H9 (cell line): Measurements from ENCODE around the gene DUSP6. TPM values are rescaled to one million over a fixed set of nuclear protein-coding genes. Genes with fewer than 3 reads are reported as not detected.

Experiments
- DNase-seq: peaks from one replicate; pipeline ENCODE4 v3.0.0-alpha.2; 2017
- H2AFZ ChIP-seq: one replicate; pipeline ENCODE4 v1.6.1; 2013; ENCODE audit warnings: mild to moderate bottlenecking, low read length, control low read depth, moderate library complexity
- H2AK5ac ChIP-seq: 2 replicates; pipeline ENCODE4 v1.6.1; 2013; ENCODE audit warnings: low read length, control low read depth, mixed read lengths; ENCODE audit not compliant: insufficient read length
- H2BK120ac ChIP-seq: one replicate; pipeline ENCODE4 v1.6.1; 2013; ENCODE audit warnings: low read depth, mild to moderate bottlenecking, low read length, control low read depth, inconsistent platforms; ENCODE audit not compliant: poor library complexity, severe bottlenecking
- H2BK12ac ChIP-seq: 2 replicates; pipeline ENCODE4 v1.6.1; 2013; ENCODE audit warnings: low read length, control low read depth, mixed read lengths, low read depth; ENCODE audit not compliant: insufficient read length
- H2BK15ac ChIP-seq: 2 replicates; pipeline ENCODE4 v1.6.1; 2013; ENCODE audit warnings: low read depth, low read length, control low read depth
- H2BK20ac ChIP-seq: one replicate; pipeline ENCODE4 v1.6.1; 2013; ENCODE audit warnings: low read depth, mild to moderate bottlenecking, low read length, control low read depth, inconsistent platforms; ENCODE audit not compliant: poor library complexity, severe bottlenecking
- H2BK5ac ChIP-seq: 2 replicates; pipeline ENCODE4 v1.6.1; 2013; ENCODE audit warnings: low read length, control low read depth, mixed read lengths; ENCODE audit not compliant: insufficient read length
- H3K14ac ChIP-seq: 2 replicates; pipeline ENCODE4 v1.6.1; 2013; ENCODE audit warnings: low read length, control low read depth; ENCODE audit not compliant: insufficient read depth
- H3K18ac ChIP-seq: 2 replicates; pipeline ENCODE4 v1.6.1; 2013; ENCODE audit warnings: low read depth, mild to moderate bottlenecking, mixed read lengths, low read length, control low read depth; ENCODE audit not compliant: insufficient read length
- H3K23ac ChIP-seq: 2 replicates; pipeline ENCODE4 v1.6.1; 2013; ENCODE audit warnings: low read length, control low read depth, mixed read lengths, low read depth; ENCODE audit not compliant: insufficient read length
- H3K23me2 ChIP-seq: 2 replicates; pipeline ENCODE4 v1.6.1; 2013; ENCODE audit warnings: low read depth, mild to moderate bottlenecking, mixed read lengths, low read length, control low read depth; ENCODE audit not compliant: insufficient read length, poor library complexity, severe bottlenecking
- H3K27ac ChIP-seq: 2 replicates; pipeline ENCODE4 v1.5.1; 2013; ENCODE audit warnings: low read length, control low read depth, mixed read lengths, low read depth; ENCODE audit not compliant: insufficient read length
- H3K27me3 ChIP-seq: 2 replicates; pipeline ENCODE4 v1.6.1; 2013; ENCODE audit warnings: low read length, control low read depth, inconsistent platforms; ENCODE audit not compliant: insufficient read depth
- H3K4ac ChIP-seq: 2 replicates; pipeline ENCODE4 v1.6.1; 2013; ENCODE audit warnings: low read depth, mild to moderate bottlenecking, control low read depth, inconsistent platforms, low read length, moderate library complexity
- H3K4me1 ChIP-seq: 2 replicates; pipeline ENCODE4 v1.6.1; 2013; ENCODE audit warnings: low read length, control low read depth, inconsistent platforms; ENCODE audit not compliant: insufficient read depth
- H3K4me2 ChIP-seq: 2 replicates; pipeline ENCODE4 v1.6.1; 2013; ENCODE audit warnings: low read length, control low read depth, mixed read lengths; ENCODE audit not compliant: insufficient read length, insufficient read depth
- H3K56ac ChIP-seq: 2 replicates; pipeline ENCODE4 v1.6.1; 2013; ENCODE audit warnings: low read depth, mild to moderate bottlenecking, mixed read lengths, low read length, control low read depth; ENCODE audit not compliant: insufficient read length
- H3K79me1 ChIP-seq: 2 replicates; pipeline ENCODE4 v1.6.1; 2013; ENCODE audit warnings: low read depth, mild to moderate bottlenecking, moderate library complexity, low read length, control low read depth, inconsistent platforms; ENCODE audit not compliant: insufficient read depth, poor library complexity, severe bottlenecking
- H3K79me2 ChIP-seq: 2 replicates; pipeline ENCODE4 v1.6.1; 2013; ENCODE audit warnings: low read length, control low read depth, inconsistent platforms; ENCODE audit not compliant: insufficient read depth
- H3K9ac ChIP-seq: 2 replicates; pipeline ENCODE4 v1.6.1; 2013; ENCODE audit warnings: low read length, control low read depth, mixed read lengths; ENCODE audit not compliant: insufficient read length; ENCODE audit errors: extremely low read depth
- H3K9me3 ChIP-seq: one replicate; pipeline ENCODE4 v1.6.1; 2013; ENCODE audit warnings: low read depth, low read length, inconsistent platforms; ENCODE audit not compliant: control insufficient read depth
- H3T11ph ChIP-seq: one replicate; pipeline ENCODE4 v1.6.1; 2013; ENCODE audit warnings: mild to moderate bottlenecking, low read length, control low read depth, inconsistent platforms
- H4K20me1 ChIP-seq: one replicate; pipeline ENCODE4 v1.6.1; 2013; ENCODE audit not compliant: control insufficient read depth, insufficient read length, insufficient read depth
- H4K5ac ChIP-seq: 2 replicates; pipeline ENCODE4 v1.6.1; 2013; ENCODE audit warnings: low read depth, mild to moderate bottlenecking, mixed read lengths, low read length, control low read depth; ENCODE audit not compliant: insufficient read length
- H4K8ac ChIP-seq: replicated peaks from 2 replicates; pipeline ENCODE4 v1.6.1; 2013; ENCODE audit warnings: low read length, control low read depth, mixed read lengths, low read depth; ENCODE audit not compliant: insufficient read length
- H4K91ac ChIP-seq: 2 replicates; pipeline ENCODE4 v1.6.1; 2013; ENCODE audit warnings: low read depth, mild to moderate bottlenecking, moderate library complexity, mixed read lengths, low read length, control low read depth; ENCODE audit not compliant: insufficient read length
- H3K27ac Mint-ChIP-seq, 3 experiments: 2 replicates in 2 of 3; 3 replicates in 1 of 3; pipeline ENCODE4 v1.8.0; 2020 to 2021; ENCODE audit warnings: mixed read lengths in 3 of 3, mild to moderate bottlenecking in 1 of 3, moderate library complexity in 1 of 3
- H3K27me3 Mint-ChIP-seq: 2 replicates; pipeline ENCODE4 v1.8.0; 2021; ENCODE audit warnings: low read depth, mild to moderate bottlenecking, moderate library complexity, mixed read lengths
- H3K36me3 Mint-ChIP-seq, 3 experiments: 2 replicates in 2 of 3; 3 replicates in 1 of 3; pipeline ENCODE4 v1.8.0; 2020 to 2021; ENCODE audit warnings: low read depth in 3 of 3, mixed read lengths in 3 of 3; ENCODE audit not compliant: insufficient read depth in 1 of 3
- H3K4me1 Mint-ChIP-seq, 2 experiments: 2 replicates each; pipeline ENCODE4 v1.8.0; 2020; ENCODE audit warnings: mixed read lengths in 2 of 2
- H3K4me3 Mint-ChIP-seq, 2 experiments: 2 replicates in 1 of 2; 3 replicates in 1 of 2; pipeline ENCODE4 v1.8.0; 2020 to 2021; ENCODE audit warnings: mild to moderate bottlenecking in 2 of 2, mixed read lengths in 2 of 2, moderate library complexity in 1 of 2
- H3K9me3 Mint-ChIP-seq, 2 experiments: 2 replicates in 1 of 2; 3 replicates in 1 of 2; pipeline ENCODE4 v1.8.0; 2020; ENCODE audit warnings: mild to moderate bottlenecking in 2 of 2, mixed read lengths in 2 of 2, moderate library complexity in 1 of 2
- CTCF ChIP-seq: fragments of 200-600 bp; sonication (generic); conservative IDR thresholded peaks from 3 replicates; pipeline ENCODE4 v1.8.0; 2021; ENCODE audit warnings: antibody characterized with exemption, mild to moderate bottlenecking
- WGBS: extraction: QIAGEN DNeasy Blood & Tissue Kit; methylation state at CpG from one replicate; pipeline ENCODE4 v1.1.7; 2013; ENCODE audit warnings: missing lambda C conversion rate, low lambda C conversion rate, mixed read lengths; ENCODE audit not compliant: insufficient read length; ENCODE audit errors: extremely low coverage; 5-methylcytosine and 5-hydroxymethylcytosine counted together
- total RNA-seq: library from RNA; stranded (reverse); gene quantifications from 2 replicates; pipeline ENCODE4 v1.2.1, GENCODE V29; 2021

DUSP6 gene
- total RNA-seq, 1 experiment from 2014 or later = 35.3 TPM

GRCh38 chr12:89335452-89336244 is 16.7 kb downstream of the DUSP6 start:
- Histone ChIP-seq H2BK20ac (no peak overlapping the region), H3K9me3 (no peaks in the 10 kb centered on the region), H3K23ac (no peak overlapping the region), H2BK120ac (no peak overlapping the region), H3K18ac (no peak overlapping the region), H3K23me2 (no peaks in the 10 kb centered on the region), H3K4me2 (no peak overlapping the region), H4K5ac (no peak overlapping the region), H4K8ac (no peak overlapping the region), H3T11ph (no peak overlapping the region), H2BK15ac (no peak overlapping the region), H3K4ac (no peak overlapping the region), H2BK5ac (no peak overlapping the region), H3K9ac (no peak overlapping the region), H3K79me1 (no peaks in the 10 kb centered on the region), H2AFZ (no peak overlapping the region), H2BK12ac (no peak overlapping the region), H3K79me2 (no peaks in the 10 kb centered on the region), H3K27me3 (no peaks in the 10 kb centered on the region), H2AK5ac (no peak overlapping the region), H4K20me1 (no peaks in the 10 kb centered on the region), H3K14ac (no peak overlapping the region), H4K91ac (no peak overlapping the region), H3K56ac (no peak overlapping the region), H3K27ac (no peak overlapping the region), H3K4me1 (peaks cover 3% of the 10 kb centered on the region; the same call in 1 of the 2 replicates)
- H3K4me1 Mint-ChIP-seq = peaks cover 16 to 17% of the 10 kb centered on the region in 2 experiments
- H3K36me3 Mint-ChIP-seq = peaks cover 2 to 5% (median 4%) of the 10 kb centered on the region in 3 experiments; a peak in 5 of 7 replicates
- no CpG with 5 or more reads among the region's 5 CpGs for WGBS
- no peak for TF ChIP-seq CTCF
- H3K9me3 Mint-ChIP-seq = peaks cover 1 to 4% of the 10 kb centered on the region in 2 experiments; a peak in 4 of 5 replicates
- no peak overlapping the region for H3K4me3 Mint-ChIP-seq
- no peak for DNase-seq
- peaks cover 24% of the 10 kb centered on the region for H3K27me3 Mint-ChIP-seq
- H3K27ac Mint-ChIP-seq = no peak overlapping the region
